DOHH2 (cell line): ENCODE measurements around the gene TIMM21.

ENCODE experiments used
- H3F3A ChIP-seq: fragments of 200-600 bp; sonication (generic), shearing (Covaris generic); 2 replicates; pipeline ENCODE4 v1.6.0; 2016; ENCODE audit warnings: antibody characterized with exemption, mild to moderate bottlenecking; ENCODE audit not compliant: control insufficient read depth, insufficient read depth
- H3K27ac ChIP-seq: fragments of 200-600 bp; sonication (generic); 2 replicates; pipeline ENCODE4 v1.5.1; 2014; ENCODE audit warnings: low read depth, mild to moderate bottlenecking, low read length, moderate library complexity
- H3K27me3 ChIP-seq: fragments of 200-600 bp; sonication (generic); 2 replicates; pipeline ENCODE4 v1.6.1; 2014; ENCODE audit warnings: mild to moderate bottlenecking, low read length, mixed read lengths; ENCODE audit not compliant: control insufficient read depth
- H3K36me3 ChIP-seq: fragments of 200-600 bp; sonication (generic); 2 replicates; pipeline ENCODE4 v1.6.1; 2014; ENCODE audit warnings: mild to moderate bottlenecking, low read length, moderate library complexity, mixed read lengths; ENCODE audit not compliant: control insufficient read depth
- H3K4me1 ChIP-seq: fragments of 200-600 bp; sonication (generic); 2 replicates; pipeline ENCODE4 v1.6.1; 2014; ENCODE audit warnings: mild to moderate bottlenecking, low read length, mixed read lengths; ENCODE audit not compliant: control insufficient read depth
- H3K4me2 ChIP-seq: fragments of 200-600 bp; sonication (generic); 2 replicates; pipeline ENCODE4 v1.6.0; 2014; ENCODE audit warnings: mild to moderate bottlenecking, low read length, moderate library complexity
- H3K4me3 ChIP-seq: fragments of 200-600 bp; sonication (generic); 2 replicates; pipeline ENCODE4 v1.5.1; 2014; ENCODE audit warnings: mild to moderate bottlenecking, low read length, mixed read lengths
- H3K79me2 ChIP-seq: fragments of 200-600 bp; sonication (generic); 2 replicates; pipeline ENCODE4 v1.6.1; 2014; ENCODE audit warnings: mild to moderate bottlenecking, low read length, mixed read lengths; ENCODE audit not compliant: control insufficient read depth
- H3K9me2 ChIP-seq: fragments of 200-600 bp; sonication (generic); replicated peaks from 2 replicates; pipeline ENCODE4 v1.6.1; 2014; ENCODE audit warnings: mild to moderate bottlenecking, low read length, mixed read lengths; ENCODE audit not compliant: control insufficient read depth
- H3K9me3 ChIP-seq: fragments of 200-600 bp; sonication (generic); 2 replicates; pipeline ENCODE4 v1.6.1; 2014; ENCODE audit warnings: antibody characterized with exemption, low read length, mixed read lengths; ENCODE audit not compliant: control insufficient read depth, insufficient read depth
- H4K20me1 ChIP-seq: fragments of 200-600 bp; sonication (generic); 2 replicates; pipeline ENCODE4 v1.6.0; 2014; ENCODE audit warnings: low read depth, mild to moderate bottlenecking, antibody characterized with exemption, low read length, moderate library complexity; ENCODE audit not compliant: control insufficient read depth, insufficient read depth
- CTCF ChIP-seq: fragments of 200-600 bp; sonication (generic); IDR thresholded peaks from one replicate; pipeline ENCODE4 v1.5.1; 2014; ENCODE audit warnings: antibody characterized with exemption, mild to moderate bottlenecking, low read depth, low read length; ENCODE audit not compliant: poor library complexity, severe bottlenecking
- EZH2phosphoT487 ChIP-seq: fragments of 200-600 bp; sonication (generic); IDR thresholded peaks from 2 replicates; pipeline ENCODE4 v1.6.1; 2017; ENCODE audit warnings: borderline replicate concordance, mild to moderate bottlenecking, antibody characterized with exemption, low read length, moderate library complexity, mixed read lengths

Gene TIMM21

GRCh38 chr18:74163019-74163660 lies 14.8 kb downstream of the TIMM21 start:
- no peaks in the 10 kb centered on the region for H3K4me1 ChIP-seq
- no peaks in the 10 kb centered on the region for H3K27me3 ChIP-seq
- peaks cover 8% of the 10 kb centered on the region; the same call in 1 of the 2 replicates for H3F3A ChIP-seq
- H3K36me3 ChIP-seq: peaks cover 21% of the 10 kb centered on the region
- no peak overlapping the region for H3K4me3 ChIP-seq
- no peaks in the 10 kb centered on the region for H3K9me2 ChIP-seq
- no peak overlapping the region for H3K4me2 ChIP-seq
- TF ChIP-seq EZH2phosphoT487: no peak
- no peak for TF ChIP-seq CTCF
- no peaks in the 10 kb centered on the region for H4K20me1 ChIP-seq
- no peak overlapping the region for H3K27ac ChIP-seq
- H3K9me3 ChIP-seq: no peaks in the 10 kb centered on the region
- H3K79me2 ChIP-seq: no peaks in the 10 kb centered on the region

- TF ChIP-seq CTCF (no peak), EZH2phosphoT487 (no peak)
- H3K36me3 ChIP-seq: 0 out of 2 replicates have a peak, but pooled peaks cover 2% of the 10 kb centered on the region
- no peaks in the 10 kb centered on the region for H3K79me2 ChIP-seq
- no peak overlapping the region for H3K27ac ChIP-seq
- no peaks in the 10 kb centered on the region for H3K9me3 ChIP-seq
- H4K20me1 ChIP-seq: no peaks in the 10 kb centered on the region
- no peak overlapping the region for H3K4me3 ChIP-seq
- H3K4me1 ChIP-seq: no peaks in the 10 kb centered on the region
- peaks cover 8% of the 10 kb centered on the region; the same call in 1 of the 2 replicates for H3F3A ChIP-seq
- no peaks in the 10 kb centered on the region for H3K9me2 ChIP-seq
- no peak overlapping the region for H3K4me2 ChIP-seq
- H3K27me3 ChIP-seq: peaks cover 10% of the 10 kb centered on the region
Measured at GRCh38 chr18:74166386-74166785, 18.1 kb downstream of the TIMM21 start.

- peaks cover 15% of the 10 kb centered on the region for H3K27me3 ChIP-seq
- no peaks in the 10 kb centered on the region for H3K9me3 ChIP-seq
- H3K79me2 ChIP-seq: no peaks in the 10 kb centered on the region
- no peak overlapping the region for H3K4me2 ChIP-seq
- H3K4me3 ChIP-seq: no peak overlapping the region
- no peaks in the 10 kb centered on the region for H3K4me1 ChIP-seq
- TF ChIP-seq EZH2phosphoT487 (no peak), CTCF (no peak)
- no peak overlapping the region for H3K27ac ChIP-seq
- no peaks in the 10 kb centered on the region for H4K20me1 ChIP-seq
- H3K36me3 ChIP-seq: no peaks in the 10 kb centered on the region
- no peaks in the 10 kb centered on the region for H3F3A ChIP-seq
- no peaks in the 10 kb centered on the region for H3K9me2 ChIP-seq
Measured at GRCh38 chr18:74171910-74172606, 23.7 kb downstream of the TIMM21 start.
